ENCODE measurements around the gene ZNF700.
"Not testable (repeated sequence)": the region's sequence is repeated elsewhere in the genome, so short reads cannot be mapped to it uniquely, and the experiment has no call there.

ZNF700 gene

GRCh38 chr19:11971041-11971440, 46.1 kb downstream of the ZNF700 start:
- H3K4me1 ChIP-seq (ENCODE audit: insufficient read depth, low read length): no peaks in the 10 kb centered on the region
- no peaks in the 10 kb centered on the region for H3K27me3 ChIP-seq (ENCODE audit: control insufficient read depth in 1 of 2, insufficient read depth in 2 of 2, low read length in 2 of 2)
- no peaks in the 10 kb centered on the region for H3K9me3 ChIP-seq (ENCODE audit: low read length)
- H3K4me3 ChIP-seq (ENCODE audit: low read depth in 1 of 2, low read length in 2 of 2): no peak overlapping the region
- no peak overlapping the region for H3K9ac ChIP-seq (ENCODE audit: low read length)
- H3K36me3 ChIP-seq (ENCODE audit: insufficient read depth, low read length): no peaks in the 10 kb centered on the region
- H3K27ac ChIP-seq (ENCODE audit: low read depth, low read length): no peak overlapping the region

- Histone ChIP-seq H3K27me3 (ENCODE audit: control insufficient read depth in 1 of 2, insufficient read depth in 2 of 2, low read length in 2 of 2) (no peaks in the 10 kb centered on the region), H3K36me3 (ENCODE audit: insufficient read depth, low read length) (peaks cover 7% of the 10 kb centered on the region)
Observed at GRCh38 chr19:11973019-11973810, 48.3 kb downstream of the ZNF700 start.

DNA sequence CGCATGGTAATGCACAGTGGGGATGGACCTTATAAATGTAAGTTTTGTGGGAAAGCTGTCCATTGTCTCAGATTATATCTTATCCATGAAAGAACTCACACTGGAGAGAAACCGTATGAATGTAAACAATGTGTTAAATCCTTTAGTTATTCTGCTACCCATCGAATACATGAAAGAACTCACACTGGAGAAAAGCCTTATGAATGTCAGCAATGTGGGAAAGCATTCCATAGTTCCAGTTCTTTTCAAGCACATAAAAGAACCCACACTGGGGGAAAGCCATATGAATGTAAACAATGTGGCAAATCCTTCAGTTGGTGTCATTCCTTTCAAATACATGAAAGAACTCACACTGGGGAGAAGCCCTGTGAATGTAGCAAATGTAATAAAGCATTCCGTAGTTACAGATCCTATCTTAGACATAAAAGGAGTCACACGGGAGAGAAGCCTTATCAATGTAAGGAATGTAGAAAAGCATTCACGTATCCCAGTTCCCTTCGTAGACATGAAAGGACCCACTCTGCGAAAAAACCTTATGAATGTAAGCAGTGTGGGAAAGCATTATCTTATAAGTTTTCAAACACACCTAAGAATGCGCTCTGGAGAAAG, 53.7 kb downstream of the ZNF700 start:
- Histone ChIP-seq H3K4me3 (ENCODE audit: low read depth in 1 of 2, low read length in 2 of 2) (peak overlapping the region in 1 of 2 donors; percentile 16), H3K36me3 (ENCODE audit: insufficient read depth, low read length) (peaks cover 12% of the 10 kb centered on the region), H3K4me1 (ENCODE audit: insufficient read depth, low read length) (no peaks in the 10 kb centered on the region), H3K27me3 (ENCODE audit: control insufficient read depth in 1 of 2, insufficient read depth in 2 of 2, low read length in 2 of 2) (no peaks in the 10 kb centered on the region), H3K9ac (ENCODE audit: low read length) (no peak overlapping the region), H3K27ac (ENCODE audit: low read depth, low read length) (no peak overlapping the region), H3K9me3 (ENCODE audit: low read length) (peaks cover 23% of the 10 kb centered on the region)

More at GRCh38 chr19:11973019-11973810, 48.3 kb downstream of the ZNF700 start:
- Histone ChIP-seq H3K9me3 (ENCODE audit: low read length) (no peaks in the 10 kb centered on the region), H3K9ac (ENCODE audit: low read length) (no peak overlapping the region), H3K27ac (ENCODE audit: low read depth, low read length) (no peak overlapping the region), H3K4me1 (ENCODE audit: insufficient read depth, low read length) (no peaks in the 10 kb centered on the region), H3K4me3 (ENCODE audit: low read depth in 1 of 2, low read length in 2 of 2) (no peak overlapping the region)

DNA sequence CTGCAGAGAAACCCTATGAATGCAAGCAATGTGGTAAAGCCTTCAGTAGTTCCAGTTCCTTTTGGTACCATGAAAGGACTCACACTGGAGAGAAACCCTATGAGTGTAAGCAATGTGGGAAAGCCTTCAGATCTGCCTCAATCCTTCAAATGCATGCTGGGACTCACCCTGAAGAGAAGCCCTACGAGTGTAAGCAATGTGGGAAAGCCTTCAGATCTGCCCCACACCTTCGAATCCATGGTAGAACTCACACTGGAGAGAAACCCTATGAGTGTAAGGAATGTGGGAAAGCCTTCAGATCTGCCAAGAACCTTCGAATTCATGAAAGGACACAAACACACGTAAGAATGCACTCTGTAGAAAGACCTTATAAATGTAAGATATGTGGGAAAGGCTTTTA, 54.6 kb downstream of the ZNF700 start:
- Histone ChIP-seq H3K9me3 (ENCODE audit: low read length) (peaks cover 23% of the 10 kb centered on the region), H3K27ac (ENCODE audit: low read depth, low read length) (no peak overlapping the region), H3K36me3 (ENCODE audit: insufficient read depth, low read length) (peaks cover 12% of the 10 kb centered on the region), H3K4me3 (ENCODE audit: low read depth in 1 of 2, low read length in 2 of 2) (peak overlapping the region in 1 of 2 donors; percentile 16), H3K27me3 (ENCODE audit: control insufficient read depth in 1 of 2, insufficient read depth in 2 of 2, low read length in 2 of 2) (no peaks in the 10 kb centered on the region), H3K4me1 (ENCODE audit: insufficient read depth, low read length) (no peaks in the 10 kb centered on the region), H3K9ac (ENCODE audit: low read length) (no peak overlapping the region)

- H3K4me3 ChIP-seq (ENCODE audit: low read depth in 1 of 2, low read length in 2 of 2): no peak overlapping the region
Observed at GRCh38 chr19:11982526-11982925, 57.6 kb downstream of the ZNF700 start.

DNA sequence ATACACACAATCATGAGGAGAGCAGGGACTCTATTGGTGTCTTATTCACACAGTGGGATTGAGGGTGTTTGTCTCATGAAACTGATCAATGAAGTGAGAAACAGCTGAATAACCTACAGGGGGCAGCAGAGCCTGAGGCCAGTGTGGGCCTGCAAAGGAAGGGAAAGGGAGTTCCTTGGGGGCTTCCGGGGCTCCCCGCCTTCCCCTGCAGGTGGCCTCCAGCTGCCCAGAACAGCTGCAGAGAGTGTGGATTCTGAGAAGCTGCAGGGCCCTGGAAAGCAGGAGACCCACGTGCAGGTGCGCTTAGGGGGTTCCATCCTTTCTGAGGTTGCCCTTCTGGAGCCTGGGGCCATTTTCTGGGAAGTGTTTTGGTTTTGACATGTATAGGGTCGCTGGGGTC, 60.1 kb downstream of the ZNF700 start:
- Histone ChIP-seq H3K9me3 (ENCODE audit: low read length) (peaks cover 8% of the 10 kb centered on the region), H3K27me3 (ENCODE audit: control insufficient read depth in 1 of 2, insufficient read depth in 2 of 2, low read length in 2 of 2) (no peaks in the 10 kb centered on the region)

More at GRCh38 chr19:11982526-11982925, 57.6 kb downstream of the ZNF700 start:
- H3K4me1 ChIP-seq (ENCODE audit: insufficient read depth, low read length): no peaks in the 10 kb centered on the region
- H3K36me3 ChIP-seq (ENCODE audit: insufficient read depth, low read length): peaks cover 11% of the 10 kb centered on the region
- peaks cover 23% of the 10 kb centered on the region for H3K9me3 ChIP-seq (ENCODE audit: low read length)
- H3K27ac ChIP-seq (ENCODE audit: low read depth, low read length): no peak overlapping the region
- no peaks in the 10 kb centered on the region for H3K27me3 ChIP-seq (ENCODE audit: control insufficient read depth in 1 of 2, insufficient read depth in 2 of 2, low read length in 2 of 2)
- H3K9ac ChIP-seq (ENCODE audit: low read length): no peak overlapping the region

DNA sequence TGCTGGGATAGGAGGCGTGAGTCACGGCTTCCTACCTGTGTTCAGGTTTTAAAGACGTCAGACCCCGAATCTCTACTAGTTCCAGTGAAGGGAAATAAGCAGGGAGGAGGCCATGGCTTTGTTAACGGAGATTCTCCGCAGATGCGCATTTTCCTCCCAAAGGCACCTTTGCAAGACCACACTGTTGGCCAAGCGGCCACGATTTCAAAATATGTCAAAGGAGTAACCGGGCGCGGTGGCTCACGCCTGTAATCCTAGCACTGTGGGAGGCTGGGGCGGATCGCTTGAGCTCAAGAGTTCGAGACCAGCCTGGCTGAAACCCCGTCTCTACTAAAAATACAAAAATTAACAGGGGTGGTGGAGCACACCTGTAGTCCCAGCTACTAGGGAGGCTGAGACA, 61.8 kb downstream of the ZNF700 start:
- Histone ChIP-seq H3K4me3 (ENCODE audit: low read depth in 1 of 2, low read length in 2 of 2) (no peak overlapping the region), H3K4me1 (ENCODE audit: insufficient read depth, low read length) (no peaks in the 10 kb centered on the region), H3K9me3 (ENCODE audit: low read length) (no peaks in the 10 kb centered on the region), H3K27me3 (ENCODE audit: control insufficient read depth in 1 of 2, insufficient read depth in 2 of 2, low read length in 2 of 2) (no peaks in the 10 kb centered on the region), H3K36me3 (ENCODE audit: insufficient read depth, low read length) (no peaks in the 10 kb centered on the region), H3K9ac (ENCODE audit: low read length) (no peak overlapping the region), H3K27ac (ENCODE audit: low read depth, low read length) (no peak overlapping the region)

More for the DNA sequence above, 60.1 kb downstream of the ZNF700 start:
- no peaks in the 10 kb centered on the region for H3K4me1 ChIP-seq (ENCODE audit: insufficient read depth, low read length)
- no peak overlapping the region for H3K4me3 ChIP-seq (ENCODE audit: low read depth in 1 of 2, low read length in 2 of 2)
- H3K36me3 ChIP-seq (ENCODE audit: insufficient read depth, low read length): no peaks in the 10 kb centered on the region
- H3K27ac ChIP-seq (ENCODE audit: low read depth, low read length): no peak overlapping the region
- no peak overlapping the region for H3K9ac ChIP-seq (ENCODE audit: low read length)

DNA sequence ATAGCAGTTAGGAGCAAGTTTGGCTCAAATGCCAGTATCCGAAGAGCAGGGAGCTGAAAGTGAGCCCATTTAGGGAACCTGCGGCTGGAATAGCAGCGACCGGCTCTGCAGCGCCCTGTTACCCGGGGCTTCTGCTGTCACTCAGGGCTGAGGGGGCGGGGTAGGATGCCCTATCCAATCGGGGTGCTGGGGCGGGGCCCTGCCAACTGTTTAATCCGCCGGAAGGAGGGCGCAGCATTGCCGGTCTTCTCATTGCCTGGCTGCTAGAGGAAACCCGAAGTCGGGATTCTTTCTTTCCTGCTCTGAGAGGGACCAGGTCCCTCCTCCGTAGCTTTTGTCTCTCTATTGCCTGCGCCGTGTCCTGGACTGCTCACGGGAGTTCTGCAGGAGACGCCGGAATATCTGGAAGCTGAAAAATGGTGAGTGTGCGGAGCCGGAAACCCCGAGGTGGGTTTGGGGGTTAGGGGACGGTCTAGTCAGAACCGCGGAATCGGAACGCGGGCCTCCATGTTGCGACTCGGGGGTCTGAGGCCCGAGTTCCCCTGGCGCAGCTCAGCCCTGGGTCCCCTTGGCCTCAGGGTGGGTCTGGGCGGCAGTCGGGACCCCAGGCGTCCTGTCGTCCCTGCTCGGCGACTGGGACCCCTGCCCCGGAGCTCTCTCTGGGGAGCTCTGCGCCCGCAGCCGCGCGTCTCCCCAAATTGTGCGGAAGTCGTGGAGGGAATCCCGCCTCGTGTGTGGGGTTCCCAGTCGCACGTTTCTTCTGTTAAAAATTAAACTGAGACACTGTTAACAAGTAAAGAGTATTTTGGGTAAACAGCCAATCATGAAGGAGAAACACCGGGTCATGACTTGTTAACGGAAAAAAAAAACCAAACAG, 62.7 kb downstream of the ZNF700 start:
- no peaks in the 10 kb centered on the region for H3K9me3 ChIP-seq (ENCODE audit: low read length)
- peaks cover 5% of the 10 kb centered on the region for H3K4me1 ChIP-seq (ENCODE audit: insufficient read depth, low read length)
- H3K27me3 ChIP-seq (ENCODE audit: control insufficient read depth in 1 of 2, insufficient read depth in 2 of 2, low read length in 2 of 2): no peaks in the 10 kb centered on the region
- H3K9ac ChIP-seq (ENCODE audit: low read length): peak overlapping the region; percentile 88
- H3K4me3 ChIP-seq (ENCODE audit: low read depth in 1 of 2, low read length in 2 of 2): peak overlapping the region; percentile 58 to 91
- H3K36me3 ChIP-seq (ENCODE audit: insufficient read depth, low read length): no peaks in the 10 kb centered on the region
- H3K27ac ChIP-seq (ENCODE audit: low read depth, low read length): peak overlapping the region; percentile 87

GRCh38 chr19:11989112-11989456, 64.2 kb downstream of the ZNF700 start:
- Histone ChIP-seq H3K9ac (ENCODE audit: low read length) (no peak overlapping the region), H3K27me3 (ENCODE audit: control insufficient read depth in 1 of 2, insufficient read depth in 2 of 2, low read length in 2 of 2) (no peaks in the 10 kb centered on the region), H3K4me1 (ENCODE audit: insufficient read depth, low read length) (peaks cover 5% of the 10 kb centered on the region), H3K27ac (ENCODE audit: low read depth, low read length) (peak overlapping the region; percentile 87), H3K4me3 (ENCODE audit: low read depth in 1 of 2, low read length in 2 of 2) (peak overlapping the region in 1 of 2 donors; percentile 91), H3K9me3 (ENCODE audit: low read length) (no peaks in the 10 kb centered on the region), H3K36me3 (ENCODE audit: insufficient read depth, low read length) (no peaks in the 10 kb centered on the region)

- H3K36me3 ChIP-seq (ENCODE audit: insufficient read depth, low read length); H3K27me3 ChIP-seq (ENCODE audit: control insufficient read depth in 1 of 2, insufficient read depth in 2 of 2, low read length in 2 of 2); H3K4me3 ChIP-seq (ENCODE audit: low read depth in 1 of 2, low read length in 2 of 2); H3K27ac ChIP-seq (ENCODE audit: low read depth, low read length); H3K4me1 ChIP-seq (ENCODE audit: insufficient read depth, low read length); H3K9ac ChIP-seq (ENCODE audit: low read length); H3K9me3 ChIP-seq (ENCODE audit: low read length): not testable (repeated sequence)
Observed at GRCh38 chr19:11991921-11992320, 67.0 kb downstream of the ZNF700 start.

DNA sequence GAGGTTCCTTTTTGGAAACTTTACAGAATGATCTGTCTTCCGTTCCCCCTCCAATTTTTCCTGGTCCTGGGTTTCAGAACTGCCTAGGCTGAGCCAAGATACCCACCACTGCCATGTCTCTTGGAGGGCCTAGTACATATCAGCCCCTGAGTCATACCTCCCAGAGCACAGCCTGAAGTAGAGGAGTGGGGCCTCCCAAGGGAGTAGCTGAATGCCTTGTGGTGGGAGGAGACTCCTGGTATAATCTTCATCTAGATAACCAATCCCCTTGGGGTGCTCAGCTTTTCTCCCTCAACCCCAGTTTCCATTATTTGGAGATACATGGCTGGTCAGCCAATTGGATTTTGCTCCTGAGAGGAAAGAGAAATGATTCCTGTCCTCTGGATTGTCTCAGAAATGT, 70.3 kb downstream of the ZNF700 start:
- H3K36me3 ChIP-seq (ENCODE audit: insufficient read depth, low read length): no peaks in the 10 kb centered on the region
- H3K27ac ChIP-seq (ENCODE audit: low read depth, low read length): no peak overlapping the region
- H3K9me3 ChIP-seq (ENCODE audit: low read length): no peaks in the 10 kb centered on the region
- no peak overlapping the region for H3K9ac ChIP-seq (ENCODE audit: low read length)
- H3K27me3 ChIP-seq (ENCODE audit: control insufficient read depth in 1 of 2, insufficient read depth in 2 of 2, low read length in 2 of 2): no peaks in the 10 kb centered on the region
- H3K4me1 ChIP-seq (ENCODE audit: insufficient read depth, low read length): peaks cover 5% of the 10 kb centered on the region
- H3K4me3 ChIP-seq (ENCODE audit: low read depth in 1 of 2, low read length in 2 of 2): no peak overlapping the region
